SK-N-SH treated with all-trans-retinoic acid at 6 μM for 48 hours (cell line): ENCODE data around the gene MECR.
A peak's percentile ranks its signal among the peaks of the same experiment; 100 is the strongest.

Experiments used
- ATAC-seq: fragments of 200-7000 bp; cut with Tn5 transposase; 3 replicates; pipeline ENCODE4 v1.9.1; 2020; ENCODE audit warnings: mild to moderate bottlenecking, moderate library complexity
- ARNTL ChIP-seq: fragments of 450-650 bp; formaldehyde crosslinking; IDR thresholded peaks from 2 replicates; pipeline ENCODE4 v1.5.0; 2020; ENCODE audit warnings: low read depth, mild to moderate bottlenecking, moderate library complexity, borderline replicate concordance
- BACH2 ChIP-seq: fragments of 250-450 bp; sonication (Bioruptor Pico); IDR thresholded peaks from 2 replicates; pipeline ENCODE4 v1.9.0; 2021; ENCODE audit warnings: mild to moderate bottlenecking, borderline replicate concordance
- CREB5 ChIP-seq: fragments of 250-450 bp; sonication (Bioruptor Pico); IDR thresholded peaks from 2 replicates; pipeline ENCODE4 v1.5.1; 2020; ENCODE audit warnings: low read depth, mild to moderate bottlenecking, moderate library complexity
- CSDC2 ChIP-seq: fragments of 250-450 bp; sonication (Bioruptor Pico); IDR thresholded peaks from 2 replicates; pipeline ENCODE4 v1.5.0; 2020; ENCODE audit warnings: mild to moderate bottlenecking, moderate library complexity
- CSRNP3 ChIP-seq: fragments of 250-450 bp; sonication (Bioruptor Pico); IDR thresholded peaks from 2 replicates; pipeline ENCODE4 v1.5.1; 2021; ENCODE audit warnings: mild to moderate bottlenecking, moderate library complexity
- ESRRG ChIP-seq: fragments of 250-450 bp; sonication (Bioruptor Pico); IDR thresholded peaks from 2 replicates; pipeline ENCODE4 v1.6.1; 2021; ENCODE audit warnings: mild to moderate bottlenecking
- GLIS3 ChIP-seq: fragments of 250-450 bp; sonication (Bioruptor Pico); IDR thresholded peaks from 2 replicates; pipeline ENCODE4 v1.5.0; 2020; ENCODE audit warnings: mild to moderate bottlenecking, moderate library complexity
- ISL1 ChIP-seq: fragments of 250-450 bp; sonication (Bioruptor Pico); IDR thresholded peaks from 2 replicates; pipeline ENCODE4 v2.1.2; 2022; ENCODE audit warnings: mild to moderate bottlenecking, moderate library complexity
- OSR1 ChIP-seq: fragments of 250-450 bp; sonication (Bioruptor Pico); IDR thresholded peaks from 2 replicates; pipeline ENCODE4 v1.8.0; 2022; ENCODE audit warnings: moderate library complexity, mild to moderate bottlenecking, inconsistent platforms
- PATZ1 ChIP-seq: fragments of 250-450 bp; sonication (Bioruptor Pico); IDR thresholded peaks from 2 replicates; pipeline ENCODE4 v1.8.0; 2020; ENCODE audit warnings: mild to moderate bottlenecking, moderate library complexity, borderline replicate concordance
- POU6F1 ChIP-seq: fragments of 250-450 bp; sonication (Bioruptor Pico); IDR thresholded peaks from 2 replicates; pipeline ENCODE4 v1.8.0; 2021; ENCODE audit warnings: low read depth, mild to moderate bottlenecking, moderate library complexity, borderline replicate concordance
- PPARA ChIP-seq: fragments of 250-450 bp; sonication (Bioruptor Pico); IDR thresholded peaks from 2 replicates; pipeline ENCODE4 v1.5.0; 2020; ENCODE audit warnings: mild to moderate bottlenecking, borderline replicate concordance
- RARB ChIP-seq: fragments of 250-450 bp; sonication (Bioruptor Pico); IDR thresholded peaks from 2 replicates; pipeline ENCODE4 v1.8.0; 2021; ENCODE audit warnings: mild to moderate bottlenecking, moderate library complexity
- SNAI2 ChIP-seq: fragments of 250-450 bp; sonication (Bioruptor Pico); IDR thresholded peaks from 2 replicates; pipeline ENCODE4 v1.5.0; 2020; ENCODE audit warnings: mild to moderate bottlenecking, moderate library complexity
- TCF4 ChIP-seq: fragments of 250-450 bp; sonication (Bioruptor Pico); IDR thresholded peaks from 2 replicates; pipeline ENCODE4 v1.8.0; 2021; ENCODE audit warnings: mild to moderate bottlenecking, moderate library complexity, borderline replicate concordance
- TOX ChIP-seq: fragments of 250-450 bp; sonication (Bioruptor Pico); IDR thresholded peaks from 2 replicates; pipeline ENCODE4 v1.8.0; 2021; ENCODE audit warnings: mild to moderate bottlenecking, moderate library complexity, borderline replicate concordance
- TSHZ2 ChIP-seq: fragments of 250-450 bp; sonication (Bioruptor Pico); IDR thresholded peaks from 2 replicates; pipeline ENCODE4 v1.5.0; 2020; ENCODE audit warnings: mild to moderate bottlenecking, moderate library complexity
- ZC3H10 ChIP-seq: fragments of 250-450 bp; sonication (Bioruptor Pico); IDR thresholded peaks from 2 replicates; pipeline ENCODE4 v1.5.1; 2021; ENCODE audit warnings: mild to moderate bottlenecking, moderate library complexity
- ZFP3 ChIP-seq: fragments of 250-450 bp; sonication (Bioruptor Pico); IDR thresholded peaks from 2 replicates; pipeline ENCODE4 v1.5.0; 2020; ENCODE audit warnings: mild to moderate bottlenecking, moderate library complexity
- ZFP30 ChIP-seq: fragments of 450-650 bp; formaldehyde crosslinking; IDR thresholded peaks from 2 replicates; pipeline ENCODE4 v1.5.0; 2022; ENCODE audit warnings: mild to moderate bottlenecking, moderate library complexity
- ZNF565 ChIP-seq: fragments of 450-650 bp; formaldehyde crosslinking; conservative IDR thresholded peaks from 2 replicates; pipeline ENCODE4 v1.5.0; 2020; ENCODE audit warnings: low read depth, mild to moderate bottlenecking, moderate library complexity
- ZNF70 ChIP-seq: fragments of 450-650 bp; formaldehyde crosslinking; IDR thresholded peaks from 2 replicates; pipeline ENCODE4 v1.5.0; 2020; ENCODE audit warnings: mild to moderate bottlenecking, moderate library complexity
- ZNF8 ChIP-seq: fragments of 450-650 bp; formaldehyde crosslinking; IDR thresholded peaks from 2 replicates; pipeline ENCODE4 v1.5.0; 2020; ENCODE audit warnings: mild to moderate bottlenecking, moderate library complexity

MECR gene

GRCh38 chr1:29171521-29171920 is 59.2 kb downstream of the MECR start:
- TF ChIP-seq ZNF8 = no peak
- TF ChIP-seq, all 23 proteins: peak for 0
- ATAC-seq = no peak

GRCh38 chr1:29171089-29171488 is 59.6 kb downstream of the MECR start:
- TF ChIP-seq PPARA (CRISPR knock-in tag) (no peak), CREB5 (CRISPR knock-in tag) (no peak), ZNF8 (no peak), SNAI2 (CRISPR knock-in tag) (no peak), TSHZ2 (CRISPR knock-in tag) (no peak), PATZ1 (no peak), ESRRG (CRISPR knock-in tag) (no peak), GLIS3 (CRISPR knock-in tag) (no peak), POU6F1 (CRISPR knock-in tag) (no peak), ZC3H10 (CRISPR knock-in tag) (no peak), ISL1 (CRISPR knock-in tag) (no peak), TCF4 (no peak), CSDC2 (CRISPR knock-in tag) (no peak), ZFP3 (no peak), ZFP30 (CRISPR knock-in tag) (no peak), ARNTL (CRISPR knock-in tag) (no peak)
- ATAC-seq = peak; percentile 61

- ATAC-seq = no peak
- TF ChIP-seq GLIS3 (CRISPR knock-in tag) (no peak), ZNF70 (CRISPR knock-in tag) (no peak), OSR1 (CRISPR knock-in tag) (no peak), ZFP3 (no peak), ARNTL (CRISPR knock-in tag) (no peak), TOX (CRISPR knock-in tag) (no peak), TSHZ2 (CRISPR knock-in tag) (no peak), SNAI2 (CRISPR knock-in tag) (no peak), PPARA (CRISPR knock-in tag) (no peak), BACH2 (CRISPR knock-in tag) (no peak), ZNF565 (no peak), CSDC2 (CRISPR knock-in tag) (no peak), CSRNP3 (no peak), RARB (CRISPR knock-in tag) (no peak), TCF4 (no peak), PATZ1 (no peak), POU6F1 (CRISPR knock-in tag) (no peak)
Measured at GRCh38 chr1:29169976-29170375, 60.8 kb downstream of the MECR start.
